ENCODE measurements around the gene ZNF561. TPM values are rescaled to one million over a fixed set of nuclear protein-coding genes. Genes with fewer than 3 reads are reported as not detected.
"Not testable (repeated sequence)": the region's sequence is repeated elsewhere in the genome, so short reads cannot be mapped to it uniquely, and the experiment has no call there.

The ZNF561 gene
- 10 to 100 TPM; 28.3 to 32.7 TPM for total RNA-seq

- Mint-ChIP-seq H3K36me3 (peaks cover 40% of the 10 kb centered on the region), H3K4me3 (peak within 1 kb of the TSS; percentile 99), H3K9me3 (peaks cover 7% of the 10 kb centered on the region), H3K4me1 (peaks cover 18% of the 10 kb centered on the region), H3K27me3 (no peaks in the 10 kb centered on the region), H3K27ac (peak within 1 kb of the TSS; percentile 100)
- DNase-seq = peak; percentile 85
These were observed at the start of gene ZNF561 for GRCh38 chr19:9621156-9622037. ZNF561 (minus strand) TSS chr19:9621232; CDS start chr19:9619456, 1,776 bp downstream.

GRCh38 chr19:9668544-9668943 lies 47.5 kb upstream of the ZNF561 start:
- H3K4me1 Mint-ChIP-seq = peaks cover 22% of the 10 kb centered on the region
- H3K36me3 Mint-ChIP-seq = peaks cover 92% of the 10 kb centered on the region
- no peak overlapping the region for H3K4me3 Mint-ChIP-seq
- H3K27me3 Mint-ChIP-seq = no peaks in the 10 kb centered on the region
- no peak for DNase-seq
- peaks cover 46% of the 10 kb centered on the region for H3K9me3 Mint-ChIP-seq
- H3K27ac Mint-ChIP-seq = no peak overlapping the region

- H3K27me3 Mint-ChIP-seq = no peaks in the 10 kb centered on the region
- H3K4me3 Mint-ChIP-seq = no peak overlapping the region
- peaks cover 22% of the 10 kb centered on the region for H3K4me1 Mint-ChIP-seq
- no peak for DNase-seq
- H3K9me3 Mint-ChIP-seq = peaks cover 45% of the 10 kb centered on the region
- H3K36me3 Mint-ChIP-seq = peaks cover 89% of the 10 kb centered on the region
- no peak overlapping the region for H3K27ac Mint-ChIP-seq
These were observed 46.9 kb upstream of the ZNF561 start for GRCh38 chr19:9667898-9668297.

GRCh38 chr19:9658769-9659168 lies 37.7 kb upstream of the ZNF561 start:
- peaks cover 6% of the 10 kb centered on the region for H3K9me3 Mint-ChIP-seq
- H3K36me3 Mint-ChIP-seq = peaks cover 61% of the 10 kb centered on the region
- H3K4me1 Mint-ChIP-seq = peaks cover 15% of the 10 kb centered on the region
- no peak overlapping the region for H3K27ac Mint-ChIP-seq
- DNase-seq = no peak
- H3K27me3 Mint-ChIP-seq = no peaks in the 10 kb centered on the region
- H3K4me3 Mint-ChIP-seq = no peak overlapping the region

- H3K4me1 Mint-ChIP-seq, H3K27me3 Mint-ChIP-seq, H3K27ac Mint-ChIP-seq, DNase-seq, H3K4me3 Mint-ChIP-seq: not testable (repeated sequence)
- peaks cover 89% of the 10 kb centered on the region for H3K36me3 Mint-ChIP-seq
- peaks cover 36% of the 10 kb centered on the region for H3K9me3 Mint-ChIP-seq
These were observed 32.1 kb upstream of the ZNF561 start for GRCh38 chr19:9653066-9653555.

- H3K4me1 Mint-ChIP-seq, H3K27me3 Mint-ChIP-seq, H3K27ac Mint-ChIP-seq, H3K4me3 Mint-ChIP-seq, DNase-seq: not testable (repeated sequence)
- peaks cover 35% of the 10 kb centered on the region for H3K9me3 Mint-ChIP-seq
- H3K36me3 Mint-ChIP-seq = peaks cover 73% of the 10 kb centered on the region
These were observed 30.4 kb upstream of the ZNF561 start for GRCh38 chr19:9651464-9651863.

GRCh38 chr19:9650345-9650744 lies 29.3 kb upstream of the ZNF561 start:
- Mint-ChIP-seq H3K9me3 (peaks cover 31% of the 10 kb centered on the region), H3K27ac (no peak overlapping the region)

GRCh38 chr19:9645472-9645871 lies 24.4 kb upstream of the ZNF561 start:
- DNase-seq = no peak
- peaks cover 23% of the 10 kb centered on the region for H3K9me3 Mint-ChIP-seq
- H3K36me3 Mint-ChIP-seq = peaks cover 47% of the 10 kb centered on the region
- no peak overlapping the region for H3K4me3 Mint-ChIP-seq
- H3K27ac Mint-ChIP-seq = no peak overlapping the region
- no peaks in the 10 kb centered on the region for H3K27me3 Mint-ChIP-seq
- peaks cover 4% of the 10 kb centered on the region for H3K4me1 Mint-ChIP-seq

More at GRCh38 chr19:9650345-9650744, 29.3 kb upstream of the ZNF561 start:
- Mint-ChIP-seq H3K27me3 (no peaks in the 10 kb centered on the region), H3K4me1 (peaks cover 2% of the 10 kb centered on the region), H3K36me3 (peaks cover 69% of the 10 kb centered on the region), H3K4me3 (no peak overlapping the region)
- DNase-seq = no peak

GRCh38 chr19:9644472-9644871 lies 23.4 kb upstream of the ZNF561 start:
- H3K27ac Mint-ChIP-seq = no peak overlapping the region
- H3K36me3 Mint-ChIP-seq = peaks cover 46% of the 10 kb centered on the region

GRCh38 chr19:9641810-9642209 lies 20.8 kb upstream of the ZNF561 start:
- no peak for DNase-seq
- H3K4me3 Mint-ChIP-seq = no peak overlapping the region

More at GRCh38 chr19:9644472-9644871, 23.4 kb upstream of the ZNF561 start:
- Mint-ChIP-seq H3K4me1 (peaks cover 2% of the 10 kb centered on the region), H3K4me3 (no peak overlapping the region), H3K9me3 (peaks cover 21% of the 10 kb centered on the region), H3K27me3 (no peaks in the 10 kb centered on the region)
- DNase-seq = no peak

GRCh38 chr19:9640956-9641355 lies 19.9 kb upstream of the ZNF561 start:
- Mint-ChIP-seq H3K36me3 (peaks cover 32% of the 10 kb centered on the region), H3K27ac (no peak overlapping the region), H3K27me3 (no peaks in the 10 kb centered on the region), H3K9me3 (peaks cover 16% of the 10 kb centered on the region), H3K4me1 (peaks cover 2% of the 10 kb centered on the region), H3K4me3 (no peak overlapping the region)
- DNase-seq = no peak

More at GRCh38 chr19:9641810-9642209, 20.8 kb upstream of the ZNF561 start:
- H3K27ac Mint-ChIP-seq = no peak overlapping the region
- peaks cover 2% of the 10 kb centered on the region for H3K4me1 Mint-ChIP-seq
- H3K36me3 Mint-ChIP-seq = peaks cover 36% of the 10 kb centered on the region
- no peaks in the 10 kb centered on the region for H3K27me3 Mint-ChIP-seq
- H3K9me3 Mint-ChIP-seq = peaks cover 16% of the 10 kb centered on the region

GRCh38 chr19:9636018-9636417 lies 15.0 kb upstream of the ZNF561 start:
- Mint-ChIP-seq H3K27me3 (no peaks in the 10 kb centered on the region), H3K4me1 (no peaks in the 10 kb centered on the region)

GRCh38 chr19:9627856-9628255 lies 6.8 kb upstream of the ZNF561 start:
- DNase-seq = no peak
- Mint-ChIP-seq H3K36me3 (peaks cover 12% of the 10 kb centered on the region), H3K27me3 (no peaks in the 10 kb centered on the region), H3K27ac (no peak overlapping the region), H3K9me3 (no peaks in the 10 kb centered on the region), H3K4me3 (no peak overlapping the region), H3K4me1 (peaks cover 2% of the 10 kb centered on the region)

More at GRCh38 chr19:9636018-9636417, 15.0 kb upstream of the ZNF561 start:
- H3K27ac Mint-ChIP-seq = no peak overlapping the region
- peaks cover 27% of the 10 kb centered on the region for H3K36me3 Mint-ChIP-seq
- H3K9me3 Mint-ChIP-seq = peaks cover 7% of the 10 kb centered on the region
- DNase-seq = no peak
- no peak overlapping the region for H3K4me3 Mint-ChIP-seq

GRCh38 chr19:9622531-9622930 lies 1.5 kb upstream of the ZNF561 start:
- Mint-ChIP-seq H3K27ac (no peak overlapping the region), H3K27me3 (no peaks in the 10 kb centered on the region)

GRCh38 chr19:9620842-9621155 lies 233 bp downstream of the ZNF561 start:
- Mint-ChIP-seq H3K36me3 (peaks cover 45% of the 10 kb centered on the region), H3K4me1 (peaks cover 18% of the 10 kb centered on the region)

More at GRCh38 chr19:9622531-9622930, 1.5 kb upstream of the ZNF561 start:
- peaks cover 18% of the 10 kb centered on the region for H3K4me1 Mint-ChIP-seq
- peaks cover 7% of the 10 kb centered on the region for H3K9me3 Mint-ChIP-seq
- no peak for DNase-seq
- H3K36me3 Mint-ChIP-seq = peaks cover 32% of the 10 kb centered on the region
- peak overlapping the region; percentile 48 for H3K4me3 Mint-ChIP-seq

More at GRCh38 chr19:9620842-9621155, 233 bp downstream of the ZNF561 start:
- no peak for DNase-seq
- Mint-ChIP-seq H3K27ac (peak overlapping the region; percentile 100), H3K4me3 (peak overlapping the region; percentile 99), H3K27me3 (no peaks in the 10 kb centered on the region), H3K9me3 (peaks cover 7% of the 10 kb centered on the region)
